K562 (cell line): Measurements from ENCODE around the gene ZNF689. TPM values are rescaled to one million over a fixed set of nuclear protein-coding genes. Genes with fewer than 3 reads are reported as not detected.
A peak's percentile ranks its signal among the peaks of the same experiment; 100 is the strongest.

Experiments
- BCL6 ChIP-seq: fragments of 250-450 bp; sonication (Bioruptor Pico); IDR thresholded peaks from 2 replicates; pipeline ENCODE4 v1.4.0; 2020
- HMG20B ChIP-seq: fragments of 250-450 bp; sonication (Bioruptor Pico); IDR thresholded peaks from 2 replicates; pipeline ENCODE4 v1.5.0; 2021; ENCODE audit warnings: mild to moderate bottlenecking
- JUND ChIP-seq, 2 experiments: IDR thresholded peaks; 2 replicates in 1 of 2; 3 replicates in 1 of 2; pipeline ENCODE4 v1.6.1; 2011; ENCODE audit warnings: borderline replicate concordance in 2 of 2, low read depth in 2 of 2, low read length in 2 of 2, improper control_type of control experiment in 1 of 2, missing biosample characterization in 1 of 2, missing genetic modification characterization in 1 of 2, missing genetic modification reagents in 1 of 2
- MTA1 ChIP-seq: fragments of 450-650 bp; IDR thresholded peaks from 2 replicates; pipeline ENCODE4 v1.6.1; 2017; ENCODE audit warnings: borderline replicate concordance
- NFATC3 ChIP-seq: fragments of 450-650 bp; IDR thresholded peaks from 2 replicates; pipeline ENCODE4 v1.6.1; 2017; ENCODE audit warnings: mild to moderate bottlenecking
- POLR2H ChIP-seq: IDR thresholded peaks from 2 replicates; pipeline ENCODE4 v1.6.1; 2016; ENCODE audit warnings: missing genetic modification characterization, low read depth, mild to moderate bottlenecking, control low read depth, missing compliant biosample characterization, moderate library complexity
- ZNF174 ChIP-seq: fragments of 250-450 bp; sonication (Bioruptor Pico); IDR thresholded peaks from 2 replicates; pipeline ENCODE4 v1.4.0; 2020; ENCODE audit warnings: mild to moderate bottlenecking
- ZNF444 ChIP-seq: fragments of 250-450 bp; sonication (Bioruptor Pico); IDR thresholded peaks from 2 replicates; pipeline ENCODE4 v1.4.0; 2020; ENCODE audit warnings: mild to moderate bottlenecking, moderate library complexity
- polyA plus RNA-seq, 8 experiments: library from polyadenylated mRNA; depleted of rRNA in 4 of 8; stranded (reverse) in 5 of 8; unstranded in 3 of 8; fragments of >200 nt; fragmentation: Nextera tagmentation in 2 of 8; fragmentation: Illumina TruSeq in 1 of 8; extraction: Ambion mirVana in 2 of 8; extraction: Trizol in 1 of 8; gene quantifications; 2 replicates each; pipeline versions ENCODE4 v1.2.1 to v1.2.3, GENCODE V29; 2011 to 2014; ENCODE audit warnings: inconsistent platforms in 1 of 8, missing spikeins in 1 of 8
- total RNA-seq, 7 experiments: library from RNA; depleted of rRNA in 6 of 7; stranded (reverse); fragments of >200 nt in 6 of 7; fragmentation: Illumina TruSeq in 2 of 7; extraction: Trizol in 2 of 7; gene quantifications; 2 replicates each; pipeline versions ENCODE4 v1.2.1 to v1.2.3, GENCODE V29; 2011 to 2021; ENCODE audit warnings: low replicate concordance in 1 of 7
- TF ChIP-seq, protein P1 (sequence below): fragments of 450-650 bp; IDR thresholded peaks from 2 replicates; pipeline ENCODE4 v1.7.1; 2018; ENCODE audit warnings: mild to moderate bottlenecking, low read depth; ENCODE audit not compliant: partially characterized antibody
- TF ChIP-seq, protein P2 (sequence below), 2 experiments: fragments of 450-650 bp in 1 of 2; sonication (generic) in 1 of 2; formaldehyde crosslinking in 1 of 2; IDR thresholded peaks in 1 of 2; conservative IDR thresholded peaks in 1 of 2; 2 replicates each; pipeline versions ENCODE4 v1.6.1 to v1.8.1; 2016 to 2023; ENCODE audit warnings: mild to moderate bottlenecking in 2 of 2, moderate library complexity in 2 of 2, inconsistent platforms in 1 of 2, missing genetic modification reagents in 1 of 2
- TF ChIP-seq, protein P3 (sequence below), 2 experiments: fragments of 450-650 bp; formaldehyde crosslinking in 1 of 2; IDR thresholded peaks; 2 replicates each; pipeline versions ENCODE4 v1.4.0 to v1.6.1; 2014 to 2020; ENCODE audit warnings: mild to moderate bottlenecking in 2 of 2, borderline replicate concordance in 1 of 2, low read depth in 1 of 2
- TF ChIP-seq, protein P4 (sequence below): fragments of 250-450 bp; sonication (Bioruptor Pico); IDR thresholded peaks from 2 replicates; pipeline ENCODE4 v1.5.0; 2020; ENCODE audit warnings: mild to moderate bottlenecking

Gene ZNF689
- total and polyA plus RNA-seq, 9 of the 15 experiments (the other 6 are each of a cell fraction or from before 2014, with no cell fraction given) = 5.4 to 15.4 (median 10.8) TPM

DNA sequence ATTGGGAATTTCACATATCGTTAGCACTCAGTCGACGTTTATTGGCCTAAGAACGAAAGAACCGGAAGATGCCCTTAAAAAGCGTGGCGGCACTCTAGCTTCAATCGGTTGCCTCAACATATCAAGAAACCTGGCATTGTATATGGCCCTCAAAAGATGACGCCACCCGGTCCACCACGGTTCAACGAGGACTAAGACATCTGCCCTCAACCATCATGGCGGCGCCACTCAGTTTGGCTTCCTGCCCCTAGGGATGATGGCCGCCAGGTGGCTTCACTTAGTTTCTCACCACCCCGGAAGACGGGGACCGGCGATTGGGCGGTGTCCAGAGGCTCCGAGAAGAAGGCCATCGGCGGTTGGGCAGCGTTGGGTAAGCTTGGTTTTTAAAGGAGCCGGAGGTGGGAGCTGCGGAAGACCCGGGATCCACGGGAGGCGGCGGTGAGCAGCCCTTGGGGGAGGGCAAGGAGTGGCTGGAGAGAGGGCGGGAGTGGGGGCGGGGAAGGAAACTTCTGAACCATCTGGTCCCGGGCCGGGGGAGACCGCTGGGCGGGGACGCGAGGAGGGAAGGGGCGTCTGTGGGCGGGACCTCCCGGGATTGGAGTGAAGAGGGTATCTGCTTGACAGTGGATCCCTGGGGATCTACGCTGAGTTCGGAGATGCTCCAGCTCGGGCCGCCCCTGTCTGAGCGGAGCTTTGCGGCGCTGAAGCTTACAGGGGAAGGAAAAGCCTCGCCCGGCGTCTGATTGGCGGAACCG is 40.4 kb upstream of the ZNF689 start, which contains the start of gene PRR14 (continued):
- TF ChIP-seq, protein P1, sequence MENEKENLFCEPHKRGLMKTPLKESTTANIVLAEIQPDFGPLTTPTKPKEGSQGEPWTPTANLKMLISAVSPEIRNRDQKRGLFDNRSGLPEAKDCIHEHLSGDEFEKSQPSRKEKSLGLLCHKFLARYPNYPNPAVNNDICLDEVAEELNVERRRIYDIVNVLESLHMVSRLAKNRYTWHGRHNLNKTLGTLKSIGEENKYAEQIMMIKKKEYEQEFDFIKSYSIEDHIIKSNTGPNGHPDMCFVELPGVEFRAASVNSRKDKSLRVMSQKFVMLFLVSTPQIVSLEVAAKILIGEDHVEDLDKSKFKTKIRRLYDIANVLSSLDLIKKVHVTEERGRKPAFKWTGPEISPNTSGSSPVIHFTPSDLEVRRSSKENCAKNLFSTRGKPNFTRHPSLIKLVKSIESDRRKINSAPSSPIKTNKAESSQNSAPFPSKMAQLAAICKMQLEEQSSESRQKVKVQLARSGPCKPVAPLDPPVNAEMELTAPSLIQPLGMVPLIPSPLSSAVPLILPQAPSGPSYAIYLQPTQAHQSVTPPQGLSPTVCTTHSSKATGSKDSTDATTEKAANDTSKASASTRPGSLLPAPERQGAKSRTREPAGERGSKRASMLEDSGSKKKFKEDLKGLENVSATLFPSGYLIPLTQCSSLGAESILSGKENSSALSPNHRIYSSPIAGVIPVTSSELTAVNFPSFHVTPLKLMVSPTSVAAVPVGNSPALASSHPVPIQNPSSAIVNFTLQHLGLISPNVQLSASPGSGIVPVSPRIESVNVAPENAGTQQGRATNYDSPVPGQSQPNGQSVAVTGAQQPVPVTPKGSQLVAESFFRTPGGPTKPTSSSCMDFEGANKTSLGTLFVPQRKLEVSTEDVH = peak; percentile 67
- TF ChIP-seq HMG20B (CRISPR knock-in tag) (no peak), MTA1 (peak; percentile 90), JUND (IDR thresholded peaks at IDR 0.05; ENCODE audit: borderline replicate concordance, low read depth, low read length) (peak; percentile 81), JUND (tag; IDR thresholded peaks at IDR 0.05; ENCODE audit: borderline replicate concordance, low read depth, low read length) (peak; percentile 79; the same call in 2 of the 3 replicates), POLR2H (tag) (peak; percentile 65; the same call in 1 of the 2 replicates), ZNF174 (CRISPR knock-in tag) (no peak), NFATC3 (no peak), BCL6 (CRISPR knock-in tag) (0 out of 2 replicates have a peak, but pooled peaks have one; percentile 39), ZNF444 (CRISPR knock-in tag) (no peak)
- TF ChIP-seq, protein P2, sequence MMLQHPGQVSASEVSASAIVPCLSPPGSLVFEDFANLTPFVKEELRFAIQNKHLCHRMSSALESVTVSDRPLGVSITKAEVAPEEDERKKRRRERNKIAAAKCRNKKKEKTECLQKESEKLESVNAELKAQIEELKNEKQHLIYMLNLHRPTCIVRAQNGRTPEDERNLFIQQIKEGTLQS (IDR thresholded peaks at IDR 0.05) = peak; percentile 90
- TF ChIP-seq, protein P2 (CRISPR knock-in tag; conservative IDR thresholded peaks at IDR 0.05) = no peak; the same call in 1 of the 2 replicates
- TF ChIP-seq, protein P3, sequence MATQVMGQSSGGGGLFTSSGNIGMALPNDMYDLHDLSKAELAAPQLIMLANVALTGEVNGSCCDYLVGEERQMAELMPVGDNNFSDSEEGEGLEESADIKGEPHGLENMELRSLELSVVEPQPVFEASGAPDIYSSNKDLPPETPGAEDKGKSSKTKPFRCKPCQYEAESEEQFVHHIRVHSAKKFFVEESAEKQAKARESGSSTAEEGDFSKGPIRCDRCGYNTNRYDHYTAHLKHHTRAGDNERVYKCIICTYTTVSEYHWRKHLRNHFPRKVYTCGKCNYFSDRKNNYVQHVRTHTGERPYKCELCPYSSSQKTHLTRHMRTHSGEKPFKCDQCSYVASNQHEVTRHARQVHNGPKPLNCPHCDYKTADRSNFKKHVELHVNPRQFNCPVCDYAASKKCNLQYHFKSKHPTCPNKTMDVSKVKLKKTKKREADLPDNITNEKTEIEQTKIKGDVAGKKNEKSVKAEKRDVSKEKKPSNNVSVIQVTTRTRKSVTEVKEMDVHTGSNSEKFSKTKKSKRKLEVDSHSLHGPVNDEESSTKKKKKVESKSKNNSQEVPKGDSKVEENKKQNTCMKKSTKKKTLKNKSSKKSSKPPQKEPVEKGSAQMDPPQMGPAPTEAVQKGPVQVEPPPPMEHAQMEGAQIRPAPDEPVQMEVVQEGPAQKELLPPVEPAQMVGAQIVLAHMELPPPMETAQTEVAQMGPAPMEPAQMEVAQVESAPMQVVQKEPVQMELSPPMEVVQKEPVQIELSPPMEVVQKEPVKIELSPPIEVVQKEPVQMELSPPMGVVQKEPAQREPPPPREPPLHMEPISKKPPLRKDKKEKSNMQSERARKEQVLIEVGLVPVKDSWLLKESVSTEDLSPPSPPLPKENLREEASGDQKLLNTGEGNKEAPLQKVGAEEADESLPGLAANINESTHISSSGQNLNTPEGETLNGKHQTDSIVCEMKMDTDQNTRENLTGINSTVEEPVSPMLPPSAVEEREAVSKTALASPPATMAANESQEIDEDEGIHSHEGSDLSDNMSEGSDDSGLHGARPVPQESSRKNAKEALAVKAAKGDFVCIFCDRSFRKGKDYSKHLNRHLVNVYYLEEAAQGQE (IDR thresholded peaks at IDR 0.05; ENCODE audit: borderline replicate concordance) = no peak
- TF ChIP-seq, protein P3 (CRISPR knock-in tag; IDR thresholded peaks at IDR 0.05; ENCODE audit: low read depth) = no peak
- TF ChIP-seq, protein P4, sequence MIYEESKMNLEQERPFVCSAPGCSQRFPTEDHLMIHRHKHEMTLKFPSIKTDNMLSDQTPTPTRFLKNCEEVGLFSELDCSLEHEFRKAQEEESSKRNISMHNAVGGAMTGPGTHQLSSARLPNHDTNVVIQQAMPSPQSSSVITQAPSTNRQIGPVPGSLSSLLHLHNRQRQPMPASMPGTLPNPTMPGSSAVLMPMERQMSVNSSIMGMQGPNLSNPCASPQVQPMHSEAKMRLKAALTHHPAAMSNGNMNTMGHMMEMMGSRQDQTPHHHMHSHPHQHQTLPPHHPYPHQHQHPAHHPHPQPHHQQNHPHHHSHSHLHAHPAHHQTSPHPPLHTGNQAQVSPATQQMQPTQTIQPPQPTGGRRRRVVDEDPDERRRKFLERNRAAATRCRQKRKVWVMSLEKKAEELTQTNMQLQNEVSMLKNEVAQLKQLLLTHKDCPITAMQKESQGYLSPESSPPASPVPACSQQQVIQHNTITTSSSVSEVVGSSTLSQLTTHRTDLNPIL (CRISPR knock-in tag) = no peak
